ENCODE results near the gene IGFALS.

The IGFALS gene

DNA sequence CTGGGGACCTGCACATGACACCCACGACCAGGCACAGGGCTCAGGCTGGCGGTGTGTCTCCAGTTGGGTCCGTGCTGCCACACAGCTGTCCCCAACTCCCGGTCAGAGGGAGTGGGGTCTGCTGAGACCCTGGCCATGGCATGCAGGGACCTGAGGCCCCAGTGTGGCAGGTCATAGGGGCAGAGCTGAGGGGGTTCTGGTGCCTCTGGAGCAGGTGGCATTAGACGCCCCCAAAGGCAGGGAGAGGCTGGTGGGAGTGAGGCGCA lies 6.5 kb downstream of the IGFALS start:
- Mint-ChIP-seq H3K27ac (no peak overlapping the region), H3K36me3 (peaks cover 16% of the 10 kb centered on the region), H3K4me3 (no peak overlapping the region), H3K4me1 (peaks cover 22% of the 10 kb centered on the region), H3K27me3 (no peaks in the 10 kb centered on the region), H3K9me3 (no peaks in the 10 kb centered on the region)
- ATAC-seq = no peak

GRCh38 chr16:1786242-1787055 lies 7.1 kb downstream of the IGFALS start:
- no peak overlapping the region for H3K4me3 Mint-ChIP-seq
- H3K36me3 Mint-ChIP-seq = peaks cover 16% of the 10 kb centered on the region
- H3K9me3 Mint-ChIP-seq = no peaks in the 10 kb centered on the region
- ATAC-seq = no peak
- H3K4me1 Mint-ChIP-seq = peaks cover 27% of the 10 kb centered on the region
- H3K27me3 Mint-ChIP-seq = no peaks in the 10 kb centered on the region
- no peak overlapping the region for H3K27ac Mint-ChIP-seq

DNA sequence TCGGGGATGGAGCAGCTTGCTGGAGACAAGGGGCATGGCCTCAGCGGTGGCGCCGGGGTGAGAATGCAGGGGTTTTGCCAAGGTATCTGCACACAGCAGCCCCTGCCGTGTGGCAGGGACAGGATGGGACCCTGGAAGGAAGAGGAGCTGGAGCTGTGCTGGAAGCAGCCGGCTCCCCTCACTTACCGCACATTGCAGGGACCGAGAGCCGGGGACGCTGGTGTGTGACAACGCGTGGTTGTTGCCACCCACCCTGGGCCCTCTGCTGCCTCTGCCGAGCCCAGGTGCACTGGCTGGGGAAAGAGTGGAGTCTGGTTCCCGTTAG lies 7.7 kb downstream of the IGFALS start:
- Mint-ChIP-seq H3K9me3 (no peaks in the 10 kb centered on the region), H3K36me3 (peaks cover 16% of the 10 kb centered on the region), H3K4me3 (no peak overlapping the region), H3K4me1 (peaks cover 32% of the 10 kb centered on the region), H3K27ac (no peak overlapping the region), H3K27me3 (no peaks in the 10 kb centered on the region)
- ATAC-seq = no peak

DNA sequence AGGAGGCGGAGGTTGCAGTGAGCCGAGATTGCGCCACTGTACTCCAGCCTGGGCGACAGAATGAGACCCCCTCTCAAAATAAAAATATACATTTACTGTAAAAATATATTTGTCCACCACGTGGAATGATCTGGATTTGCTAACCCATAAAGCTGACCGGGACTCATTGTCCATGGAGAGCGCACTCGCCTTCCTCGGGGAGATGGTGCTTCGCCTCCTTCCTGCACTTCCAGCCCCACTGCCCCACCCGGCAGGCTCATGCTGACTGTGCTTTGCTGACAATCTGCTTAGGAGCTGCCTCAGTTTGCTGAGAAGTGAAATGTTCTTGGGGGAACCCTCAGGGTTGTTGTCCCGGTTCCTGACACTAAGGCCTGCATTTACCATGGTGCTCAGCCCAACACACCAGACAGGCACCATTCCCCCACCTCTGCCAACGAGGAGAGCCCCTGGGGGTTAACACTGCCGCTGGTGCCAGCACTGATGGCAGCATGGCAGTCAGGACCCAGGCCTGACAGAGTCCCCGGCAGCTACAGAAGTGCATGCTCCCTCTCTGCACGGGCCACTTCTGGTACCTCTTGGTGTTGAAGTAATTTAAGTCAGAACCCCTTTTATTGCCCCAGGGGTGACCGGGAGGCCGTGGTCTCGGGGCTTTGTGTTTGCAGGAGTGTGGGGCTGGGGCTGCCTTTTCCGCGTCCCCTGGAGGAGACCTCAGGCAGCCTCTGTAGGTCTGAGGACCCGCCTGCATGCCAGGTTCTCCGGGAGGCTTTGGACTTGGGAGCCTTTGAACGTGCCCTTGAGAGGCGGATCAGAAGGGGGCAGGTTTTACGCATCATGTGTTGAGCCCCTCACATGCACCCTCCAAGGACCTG lies 8.3 kb downstream of the IGFALS start:
- H3K27ac Mint-ChIP-seq = no peak overlapping the region
- H3K9me3 Mint-ChIP-seq = no peaks in the 10 kb centered on the region
- no peak for ATAC-seq
- H3K4me1 Mint-ChIP-seq = peaks cover 32% of the 10 kb centered on the region
- peak overlapping the region; percentile 38 for H3K4me3 Mint-ChIP-seq
- H3K36me3 Mint-ChIP-seq = peaks cover 16% of the 10 kb centered on the region
- no peaks in the 10 kb centered on the region for H3K27me3 Mint-ChIP-seq

- no peaks in the 10 kb centered on the region for H3K27me3 Mint-ChIP-seq
- peaks cover 7% of the 10 kb centered on the region for H3K36me3 Mint-ChIP-seq
These were observed 10.9 kb downstream of the IGFALS start, which contains the start of the genes NUBP2 and SPSB3 for GRCh38 chr16:1782408-1783264. NUBP2 (plus strand) TSS chr16:1782960; CDS start chr16:1783021, 61 bp downstream. SPSB3 (minus strand) TSS chr16:1782571; CDS start chr16:1781483, 1,088 bp downstream.

GRCh38 chr16:1781758-1782407 lies 11.6 kb downstream of the IGFALS start:
- H3K27ac Mint-ChIP-seq = peak overlapping the region; percentile 81
- H3K36me3 Mint-ChIP-seq = peaks cover 9% of the 10 kb centered on the region
- no peaks in the 10 kb centered on the region for H3K9me3 Mint-ChIP-seq
- peak overlapping the region; percentile 90 for H3K4me3 Mint-ChIP-seq
- no peaks in the 10 kb centered on the region for H3K27me3 Mint-ChIP-seq
- ATAC-seq = peak; percentile 11
- peaks cover 33% of the 10 kb centered on the region for H3K4me1 Mint-ChIP-seq

More at GRCh38 chr16:1782408-1783264, 10.9 kb downstream of the IGFALS start, which contains the start of the genes NUBP2 and SPSB3:
- Mint-ChIP-seq H3K9me3 (no peaks in the 10 kb centered on the region), H3K4me3 (peak within 1 kb of the TSS; percentile 90), H3K4me1 (peaks cover 33% of the 10 kb centered on the region), H3K27ac (peak within 1 kb of the TSS; percentile 81)
- ATAC-seq = peak; percentile 95

- Mint-ChIP-seq H3K36me3 (peaks cover 13% of the 10 kb centered on the region), H3K27ac (peak overlapping the region; percentile 81), H3K4me1 (peaks cover 37% of the 10 kb centered on the region), H3K27me3 (no peaks in the 10 kb centered on the region), H3K9me3 (no peaks in the 10 kb centered on the region), H3K4me3 (peak overlapping the region; percentile 85)
- no peak for ATAC-seq
These were observed 12.3 kb downstream of the IGFALS start for GRCh38 chr16:1781254-1781653.

DNA sequence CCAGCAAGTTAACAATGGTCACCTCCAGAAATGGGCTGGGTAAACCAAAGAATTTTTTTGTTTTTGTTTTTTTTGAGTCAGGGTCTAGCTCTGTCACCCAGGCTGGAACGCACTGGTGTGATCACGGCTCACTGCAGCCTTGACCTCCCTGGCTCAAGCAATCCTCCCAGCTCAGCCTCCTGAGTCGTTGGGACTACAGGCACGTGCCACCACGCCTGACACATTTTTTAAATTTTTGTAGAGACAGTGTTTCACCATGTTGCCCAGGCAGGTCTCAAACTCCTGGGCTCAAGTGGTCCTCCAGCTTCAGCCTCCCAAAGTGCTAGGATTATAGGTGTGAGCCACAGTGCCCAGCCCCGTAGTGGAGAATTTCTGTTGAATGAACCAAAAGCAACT lies 12.8 kb downstream of the IGFALS start:
- no peak for ATAC-seq
- Mint-ChIP-seq H3K9me3 (no peaks in the 10 kb centered on the region), H3K4me3 (no peak overlapping the region), H3K4me1 (peaks cover 32% of the 10 kb centered on the region), H3K27me3 (no peaks in the 10 kb centered on the region), H3K27ac (no peak overlapping the region), H3K36me3 (peaks cover 13% of the 10 kb centered on the region)

- Mint-ChIP-seq H3K4me1 (peaks cover 26% of the 10 kb centered on the region), H3K27ac (no peak overlapping the region), H3K27me3 (no peaks in the 10 kb centered on the region), H3K9me3 (no peaks in the 10 kb centered on the region), H3K4me3 (peak overlapping the region; percentile 29), H3K36me3 (peaks cover 9% of the 10 kb centered on the region)
- ATAC-seq = no peak
These were observed 13.5 kb downstream of the IGFALS start for GRCh38 chr16:1779741-1780676.

DNA sequence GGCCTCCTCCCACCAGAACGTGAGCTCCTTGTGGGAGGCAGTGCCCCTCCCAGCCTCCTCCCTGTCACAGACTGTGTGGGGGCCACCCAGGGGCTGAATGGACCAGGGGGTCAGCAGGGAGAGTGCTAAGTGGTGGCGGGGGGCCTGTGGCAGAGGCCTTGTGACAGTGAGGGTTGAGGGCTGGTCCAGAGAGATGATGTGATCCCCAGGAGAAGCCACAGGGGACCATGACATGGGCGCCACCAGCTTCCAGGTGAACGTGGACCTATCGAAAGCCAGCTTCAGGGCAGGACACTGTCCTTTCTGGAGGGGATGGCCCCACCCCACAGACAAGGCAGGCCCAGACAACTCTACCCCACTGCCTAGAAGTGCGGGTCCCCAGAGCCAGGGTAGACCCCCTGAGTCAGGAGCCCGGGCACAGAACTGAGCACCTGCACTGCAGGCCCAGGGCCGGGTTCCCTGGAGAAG lies 14.2 kb downstream of the IGFALS start:
- H3K9me3 Mint-ChIP-seq = no peaks in the 10 kb centered on the region
- peak overlapping the region; percentile 24 for H3K4me3 Mint-ChIP-seq
- peaks cover 6% of the 10 kb centered on the region for H3K36me3 Mint-ChIP-seq
- no peak for ATAC-seq
- H3K27ac Mint-ChIP-seq = peak overlapping the region; percentile 54
- no peaks in the 10 kb centered on the region for H3K27me3 Mint-ChIP-seq
- peaks cover 23% of the 10 kb centered on the region for H3K4me1 Mint-ChIP-seq

- H3K4me1 Mint-ChIP-seq = peaks cover 28% of the 10 kb centered on the region
- no peaks in the 10 kb centered on the region for H3K9me3 Mint-ChIP-seq
- no peaks in the 10 kb centered on the region for H3K27me3 Mint-ChIP-seq
- H3K36me3 Mint-ChIP-seq = peaks cover 6% of the 10 kb centered on the region
- peak overlapping the region; percentile 54 for H3K27ac Mint-ChIP-seq
- no peak for ATAC-seq
- H3K4me3 Mint-ChIP-seq = no peak overlapping the region
These were observed 15.0 kb downstream of the IGFALS start for GRCh38 chr16:1778200-1779179.

DNA sequence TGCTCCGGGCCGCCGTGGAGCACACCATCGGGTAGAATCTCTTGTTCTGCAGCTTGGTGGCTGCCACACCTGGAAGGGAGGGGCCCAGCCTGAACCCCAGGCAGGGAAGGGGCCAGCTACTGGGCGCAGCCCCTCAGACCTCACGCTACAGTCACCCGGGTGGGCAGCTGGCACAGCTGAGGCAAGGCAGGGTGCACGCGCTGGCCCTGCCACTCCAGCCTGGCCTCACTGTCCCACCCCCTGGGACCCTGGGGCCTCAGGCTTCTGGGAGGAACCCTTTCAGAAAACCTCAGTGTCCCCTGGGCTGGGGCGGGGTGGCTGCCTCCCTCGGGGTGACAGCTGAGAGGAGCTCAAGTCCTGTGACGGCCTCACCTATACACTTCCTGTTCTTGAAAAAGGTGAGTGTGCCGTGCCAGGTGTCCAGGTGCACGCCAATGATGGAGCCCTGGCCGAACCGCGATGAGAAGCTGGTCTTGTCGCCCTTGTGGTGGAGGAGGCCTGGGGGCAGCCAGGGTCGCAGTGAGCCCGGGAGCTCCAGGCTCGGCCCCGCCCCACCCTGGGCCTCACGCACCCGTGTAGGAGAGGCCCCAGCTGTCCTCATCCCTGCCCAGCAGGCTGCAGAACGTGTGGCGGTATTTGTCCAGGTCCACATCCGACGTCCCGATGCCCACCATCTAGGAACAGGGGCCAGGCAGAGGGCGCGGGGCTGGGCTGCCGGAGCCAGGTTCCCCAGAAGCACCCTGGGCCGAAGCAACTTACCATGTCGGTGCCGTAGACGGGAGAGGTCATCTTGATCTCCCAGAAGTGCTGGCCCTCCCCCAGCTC lies 15.9 kb downstream of the IGFALS start:
- no peak overlapping the region for H3K27ac Mint-ChIP-seq
- H3K9me3 Mint-ChIP-seq = no peaks in the 10 kb centered on the region
- peaks cover 28% of the 10 kb centered on the region for H3K4me1 Mint-ChIP-seq
- no peaks in the 10 kb centered on the region for H3K27me3 Mint-ChIP-seq
- no peak overlapping the region for H3K4me3 Mint-ChIP-seq
- ATAC-seq = no peak
- H3K36me3 Mint-ChIP-seq = peaks cover 6% of the 10 kb centered on the region

Data from stimulated activated memory B cell treated with anti-CD40 and anti-IgM and Interleukin-4, amounts not matched to agents 10 μg/mL and 1 μg/mL and 100 μg/mL, for 72 hours (primary cell).